HEK293T (cell line): ENCODE measurements around the gene DND1.
"Not testable (repeated sequence)": the region's sequence is repeated elsewhere in the genome, so short reads cannot be mapped to it uniquely, and the experiment has no call there.

Experiments used
- ARNT ChIP-seq: fragments of 450-650 bp; IDR thresholded peaks from 2 replicates; pipeline ENCODE4 v1.6.1; 2017; ENCODE audit warnings: mild to moderate bottlenecking
- BHLHE40 ChIP-seq: fragments of 450-650 bp; IDR thresholded peaks from 2 replicates; pipeline ENCODE4 v1.6.1; 2016; ENCODE audit warnings: mild to moderate bottlenecking, moderate library complexity, borderline replicate concordance
- ELF4 ChIP-seq: fragments of 450-650 bp; IDR thresholded peaks from 2 replicates; pipeline ENCODE4 v1.6.1; 2017; ENCODE audit warnings: antibody characterized with exemption
- FOXA1 ChIP-seq: fragments of 450-650 bp; IDR thresholded peaks from 2 replicates; pipeline ENCODE4 v1.6.1; 2016; ENCODE audit warnings: mild to moderate bottlenecking
- FOXM1 ChIP-seq: fragments of 450-650 bp; IDR thresholded peaks from 2 replicates; pipeline ENCODE4 v1.6.1; 2017; ENCODE audit warnings: mild to moderate bottlenecking, borderline replicate concordance
- LEF1 ChIP-seq: fragments of 450-650 bp; IDR thresholded peaks from 2 replicates; pipeline ENCODE4 v1.6.1; 2017; ENCODE audit warnings: mild to moderate bottlenecking, borderline replicate concordance
- SP1 ChIP-seq: fragments of 450-650 bp; IDR thresholded peaks from 2 replicates; pipeline ENCODE4 v1.6.1; 2017
- SUZ12 ChIP-seq: fragments of 450-650 bp; IDR thresholded peaks from 2 replicates; pipeline ENCODE4 v1.6.1; 2016; ENCODE audit warnings: mild to moderate bottlenecking
- TARDBP ChIP-seq: fragments of 450-650 bp; IDR thresholded peaks from 2 replicates; pipeline ENCODE4 v1.6.1; 2016
- TF ChIP-seq, protein P1 (sequence below): fragments of 450-650 bp; IDR thresholded peaks from 2 replicates; pipeline ENCODE4 v1.6.1; 2016

DNA sequence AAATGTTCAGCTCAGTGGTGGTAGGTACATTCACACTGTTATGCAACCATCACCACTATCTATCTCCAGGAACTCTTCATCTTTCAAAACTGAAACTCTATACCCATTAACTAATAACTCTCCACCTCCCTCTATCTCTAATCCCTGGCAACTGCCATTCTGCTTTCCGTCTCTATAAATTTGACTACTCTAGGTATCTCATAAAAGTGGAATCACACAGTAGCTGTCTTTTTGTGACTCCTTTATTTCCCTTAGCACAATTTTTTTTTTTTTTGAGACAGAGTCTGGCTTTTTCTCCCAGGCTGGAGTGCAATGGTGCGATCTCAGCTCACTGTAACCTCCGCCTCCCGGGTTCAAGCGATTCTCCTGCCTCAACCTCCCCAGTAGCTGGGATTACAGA lies 48.0 kb upstream of the DND1 start:
- not testable (repeated sequence) for TF ChIP-seq LEF1, FOXM1, TARDBP, SP1, ARNT, FOXA1, ELF4, SUZ12, BHLHE40
- TF ChIP-seq, protein P1, sequence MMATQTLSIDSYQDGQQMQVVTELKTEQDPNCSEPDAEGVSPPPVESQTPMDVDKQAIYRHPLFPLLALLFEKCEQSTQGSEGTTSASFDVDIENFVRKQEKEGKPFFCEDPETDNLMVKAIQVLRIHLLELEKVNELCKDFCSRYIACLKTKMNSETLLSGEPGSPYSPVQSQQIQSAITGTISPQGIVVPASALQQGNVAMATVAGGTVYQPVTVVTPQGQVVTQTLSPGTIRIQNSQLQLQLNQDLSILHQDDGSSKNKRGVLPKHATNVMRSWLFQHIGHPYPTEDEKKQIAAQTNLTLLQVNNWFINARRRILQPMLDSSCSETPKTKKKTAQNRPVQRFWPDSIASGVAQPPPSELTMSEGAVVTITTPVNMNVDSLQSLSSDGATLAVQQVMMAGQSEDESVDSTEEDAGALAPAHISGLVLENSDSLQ, result not testable (repeated sequence)
